Stomach (tissue), 9 donors: ENCODE results near the gene TRABD2B. TPM values are rescaled to one million over a fixed set of nuclear protein-coding genes. Genes with fewer than 3 reads are reported as not detected.

ENCODE experiments used
- DNase-seq, 2 donors: peaks; one replicate each; pipeline versions ENCODE4 v3.0.0 to v3.0.0-alpha.2; 2013 to 2019
- H3K27ac ChIP-seq, 5 donors: fragments of 200-600 bp in 4 of 5; sonication (generic) in 4 of 5; one replicate each; pipeline ENCODE4 v1.5.1; 2013 to 2019; ENCODE audit warnings: mild to moderate bottlenecking in 1 of 5, moderate library complexity in 1 of 5
- H3K27me3 ChIP-seq, 3 donors: fragments of 200-600 bp; sonication (generic); one replicate each; pipeline ENCODE4 v1.5.1; 2017 to 2019; ENCODE audit warnings: mixed run types in 1 of 3
- H3K36me3 ChIP-seq, 4 donors: fragments of 200-600 bp; sonication (generic); 1 replicate in 3 of 4; 2 replicates in 1 of 4; pipeline ENCODE4 v1.5.1; 2016 to 2019
- H3K4me1 ChIP-seq, 4 donors: fragments of 200-600 bp; sonication (generic); one replicate each; pipeline ENCODE4 v1.5.1; 2016 to 2019
- H3K4me3 ChIP-seq, 4 donors: fragments of 200-600 bp; sonication (generic) in 3 of 4; one replicate each; pipeline ENCODE4 v1.5.1; 2016 to 2019; ENCODE audit warnings: mild to moderate bottlenecking in 1 of 4
- H3K9me3 ChIP-seq, 4 donors: fragments of 200-600 bp; sonication (generic); one replicate each; pipeline ENCODE4 v1.5.1; 2016 to 2019
- CTCF ChIP-seq, 7 experiments: fragments of 450-650 bp in 4 of 7; fragments of 200-600 bp in 3 of 7; sonication (generic) in 3 of 7; IDR thresholded peaks; one replicate each; pipeline ENCODE4 v1.5.1; 2016 to 2019; ENCODE audit warnings: antibody characterized with exemption in 7 of 7, control low read depth in 2 of 7, mild to moderate bottlenecking in 1 of 7
- EP300 ChIP-seq: sonication (generic); formaldehyde crosslinking; IDR thresholded peaks from one replicate; pipeline ENCODE4 v1.6.1; 2017; ENCODE audit warnings: antibody characterized with exemption
- POLR2A ChIP-seq, 4 donors: fragments of 450-650 bp; IDR thresholded peaks; one replicate each; pipeline ENCODE4 v1.6.1; 2016; ENCODE audit warnings: antibody characterized with exemption in 4 of 4, control low read depth in 2 of 4, mild to moderate bottlenecking in 1 of 4, moderate library complexity in 1 of 4
- POLR2AphosphoS5 ChIP-seq, 3 donors: sonication (generic); formaldehyde crosslinking; IDR thresholded peaks; one replicate each; pipeline ENCODE4 v1.6.1; 2016; ENCODE audit warnings: antibody characterized with exemption in 3 of 3
- WGBS, 5 donors: extraction: QIAGEN DNeasy Blood & Tissue Kit in 3 of 5; methylation state at CpG; one replicate each; pipeline versions ENCODE4 v1.1.5 to v1.1.7; 2013 to 2018; 5-methylcytosine and 5-hydroxymethylcytosine counted together
- intact Hi-C: fragments of 100-400 bp; cut with DNase I; formaldehyde crosslinking; loops from one replicate; pipeline ENCODE4 v1.15.1; 2023; ENCODE audit warnings: low total_unique reads
- polyA plus RNA-seq, 3 donors: library from polyadenylated mRNA; stranded (reverse); fragments of 200-250 nt; gene quantifications; one replicate each; pipeline ENCODE4 v1.2.3, GENCODE V29; 2013
- total RNA-seq, 5 donors: library from RNA; depleted of rRNA; stranded (reverse); fragments of >200 nt; gene quantifications; one replicate each; pipeline versions ENCODE4 v1.1.0 to v1.2.3, GENCODE V29; 2014 to 2016
- donor health status: healthy with polysubstance abuse.
- donor health status: Bipolar disorder and iron deficiency.
- donor health status: healthy.

The TRABD2B gene
- total and polyA plus RNA-seq, 8 donors = 0.31 to 2.0 (median 0.93) TPM; not detected in 1

- TF ChIP-seq POLR2AphosphoS5 (IDR thresholded peaks at IDR 0.05) = peak in 2 of 3 donors; percentile 24 to 37
- TF ChIP-seq CTCF (IDR thresholded peaks at IDR 0.05) = no peak
- intact Hi-C loops = no loop called here
- DNase-seq = peak in 1 of 2 donors; percentile 46
- Histone ChIP-seq H3K36me3 (no peaks in the 10 kb centered on the region), H3K9me3 (no peaks in the 10 kb centered on the region), H3K27me3 (peaks cover 0 to 5% (median 0%) of the 10 kb centered on the region in 3 donors), H3K27ac (peak overlapping the region in 1 of 5 donors; percentile 28), H3K4me3 (no peak overlapping the region), H3K4me1 (no peaks in the 10 kb centered on the region)
- WGBS, 5 donors = 68 to 93% (median 79%) methylated on average over 2 to 6 of the region's 6 CpGs
Measured at GRCh38 chr1:48019714-48020315, 22.6 kb upstream of the TRABD2B start.

- WGBS, 5 donors = 85 to 97% (median 90%) methylated on average over 5 of the region's 5 CpGs
- Histone ChIP-seq H3K9me3 (no peaks in the 10 kb centered on the region), H3K27me3 (peaks cover 0 to 5% (median 0%) of the 10 kb centered on the region in 3 donors), H3K36me3 (no peaks in the 10 kb centered on the region), H3K4me1 (no peaks in the 10 kb centered on the region), H3K4me3 (no peak overlapping the region), H3K27ac (peak overlapping the region in 1 of 5 donors; percentile 28)
- no peak for TF ChIP-seq POLR2AphosphoS5 (IDR thresholded peaks at IDR 0.05)
- no peak for TF ChIP-seq CTCF (IDR thresholded peaks at IDR 0.05)
- TF ChIP-seq POLR2A (IDR thresholded peaks at IDR 0.05) = no peak
- no peak for TF ChIP-seq EP300
- no peak for DNase-seq
- intact Hi-C loops = no loop called here
Measured at GRCh38 chr1:48018799-48019198, 21.6 kb upstream of the TRABD2B start.

GRCh38 chr1:48017716-48018115 is 20.5 kb upstream of the TRABD2B start:
- Histone ChIP-seq H3K9me3 (no peaks in the 10 kb centered on the region), H3K4me3 (no peak overlapping the region), H3K4me1 (no peaks in the 10 kb centered on the region), H3K36me3 (no peaks in the 10 kb centered on the region), H3K27me3 (peaks cover 0 to 5% (median 0%) of the 10 kb centered on the region in 3 donors), H3K27ac (peak overlapping the region in 2 of 5 donors; percentile 3 to 21)
- TF ChIP-seq CTCF (IDR thresholded peaks at IDR 0.05) = no peak
- TF ChIP-seq POLR2AphosphoS5 (IDR thresholded peaks at IDR 0.05) = peak in 1 of 3 donors; percentile 49
- no peak for DNase-seq
- 48 to 66% (median 49%) methylated on average over 4 of the region's 4 CpGs for WGBS, 5 donors
- intact Hi-C loops = no loop called here

GRCh38 chr1:48016515-48016914 is 19.3 kb upstream of the TRABD2B start:
- no peaks in the 10 kb centered on the region for H3K36me3 ChIP-seq
- no peak overlapping the region for H3K4me3 ChIP-seq
- intact Hi-C loops = no loop called here
- peak overlapping the region in 1 of 5 donors; percentile 19 for H3K27ac ChIP-seq
- no peaks in the 10 kb centered on the region for H3K4me1 ChIP-seq
- 75 to 85% (median 79%) methylated on average over 7 of the region's 7 CpGs for WGBS, 5 donors
- no peak for TF ChIP-seq POLR2A (IDR thresholded peaks at IDR 0.05)
- TF ChIP-seq EP300 = no peak
- no peak for TF ChIP-seq POLR2AphosphoS5 (IDR thresholded peaks at IDR 0.05)
- no peak for TF ChIP-seq CTCF (IDR thresholded peaks at IDR 0.05)
- peaks cover 0 to 5% (median 0%) of the 10 kb centered on the region in 3 donors for H3K27me3 ChIP-seq
- DNase-seq = no peak
- no peaks in the 10 kb centered on the region for H3K9me3 ChIP-seq
